HepG2 (cell line): ENCODE measurements around the gene SLC35B3. TPM values are rescaled to one million over a fixed set of nuclear protein-coding genes. Genes with fewer than 3 reads are reported as not detected.

Experiments
- HMG20A ChIP-seq: IDR thresholded peaks from 2 replicates; pipeline ENCODE4 v1.6.1; 2016; ENCODE audit warnings: borderline replicate concordance
- NFRKB ChIP-seq: fragments of 450-650 bp; IDR thresholded peaks from 2 replicates; pipeline ENCODE4 v1.6.1; 2017
- NKX3-1 ChIP-seq: sonication (generic); formaldehyde crosslinking; IDR thresholded peaks from 2 replicates; pipeline ENCODE4 v1.5.0; 2020; ENCODE audit warnings: missing genetic modification reagents
- NR0B2 ChIP-seq: sonication (generic); formaldehyde crosslinking; IDR thresholded peaks from 2 replicates; pipeline ENCODE4 v1.4.0; 2020; ENCODE audit warnings: mild to moderate bottlenecking, missing genetic modification reagents
- PHB2 ChIP-seq: fragments of 450-650 bp; IDR thresholded peaks from 2 replicates; pipeline ENCODE4 v1.6.1; 2018; ENCODE audit not compliant: partially characterized antibody
- RXRB ChIP-seq: IDR thresholded peaks from 2 replicates; pipeline ENCODE4 v1.6.1; 2016; ENCODE audit warnings: borderline replicate concordance, missing genetic modification reagents, missing compliant biosample characterization
- STAG1 ChIP-seq: sonication (generic); formaldehyde crosslinking; IDR thresholded peaks from 2 replicates; pipeline ENCODE4 v1.4.0; 2020; ENCODE audit warnings: missing genetic modification reagents
- ZBED4 ChIP-seq: sonication (generic); formaldehyde crosslinking; IDR thresholded peaks from 2 replicates; pipeline ENCODE4 v1.4.0; 2020; ENCODE audit warnings: missing genetic modification reagents, borderline replicate concordance
- ZFX ChIP-seq: sonication (generic); formaldehyde crosslinking; IDR thresholded peaks from 2 replicates; pipeline ENCODE4 v1.4.0; 2020; ENCODE audit warnings: mild to moderate bottlenecking, low read depth, missing genetic modification reagents, moderate library complexity
- ZNF12 ChIP-seq: sonication (generic); formaldehyde crosslinking; IDR thresholded peaks from 2 replicates; pipeline ENCODE4 v1.5.0; 2020; ENCODE audit warnings: missing genetic modification reagents
- ZNF136 ChIP-seq: sonication (generic); formaldehyde crosslinking; IDR thresholded peaks from 2 replicates; pipeline ENCODE4 v1.8.1; 2022; ENCODE audit warnings: low read depth, mild to moderate bottlenecking, moderate library complexity, missing genetic modification reagents
- ZNF878 ChIP-seq: sonication (generic); formaldehyde crosslinking; IDR thresholded peaks from 2 replicates; pipeline ENCODE4 v1.8.1; 2023; ENCODE audit warnings: mild to moderate bottlenecking, missing genetic modification reagents, moderate library complexity
- polyA plus RNA-seq, 8 experiments: library from polyadenylated mRNA; depleted of rRNA in 3 of 8; stranded (reverse) in 7 of 8; unstranded in 1 of 8; fragments of >200 nt; fragmentation: Illumina TruSeq in 4 of 8; extraction: Trizol in 4 of 8; gene quantifications; 2 replicates each; pipeline versions ENCODE4 v1.2.1 to v1.2.3, GENCODE V29; 2011 to 2016; ENCODE audit warnings: low read depth in 4 of 8, missing spikeins in 1 of 8, mixed read lengths in 1 of 8; ENCODE audit not compliant: insufficient read depth in 1 of 8
- total RNA-seq, 5 experiments: library from RNA; depleted of rRNA; stranded (reverse); fragments of >200 nt; fragmentation: Illumina TruSeq; extraction: Trizol; gene quantifications; 2 replicates each; pipeline ENCODE4 v1.2.3, GENCODE V29; 2016; ENCODE audit warnings: low read depth in 1 of 5
- TF ChIP-seq, protein P1 (sequence below): sonication (generic); formaldehyde crosslinking; IDR thresholded peaks from 2 replicates; pipeline ENCODE4 v1.9.0; 2021; ENCODE audit warnings: missing genetic modification reagents, borderline replicate concordance
- TF ChIP-seq, protein P2 (sequence below): sonication (generic); formaldehyde crosslinking; IDR thresholded peaks from 2 replicates; pipeline ENCODE4 v1.5.1; 2020; ENCODE audit warnings: mild to moderate bottlenecking, missing genetic modification reagents, moderate library complexity
- TF ChIP-seq, protein P3 (sequence below): sonication (generic); formaldehyde crosslinking; IDR thresholded peaks from 2 replicates; pipeline ENCODE4 v1.4.0; 2020; ENCODE audit warnings: missing genetic modification reagents

The SLC35B3 gene
- total and polyA plus RNA-seq, 2 of the 13 experiments (the other 11 are each of a cell fraction or from before 2014, with no cell fraction given) = 8.7 to 13.5 TPM

GRCh38 chr6:8435093-8435844, at the start of gene SLC35B3 (continued):
- TF ChIP-seq, protein P1, sequence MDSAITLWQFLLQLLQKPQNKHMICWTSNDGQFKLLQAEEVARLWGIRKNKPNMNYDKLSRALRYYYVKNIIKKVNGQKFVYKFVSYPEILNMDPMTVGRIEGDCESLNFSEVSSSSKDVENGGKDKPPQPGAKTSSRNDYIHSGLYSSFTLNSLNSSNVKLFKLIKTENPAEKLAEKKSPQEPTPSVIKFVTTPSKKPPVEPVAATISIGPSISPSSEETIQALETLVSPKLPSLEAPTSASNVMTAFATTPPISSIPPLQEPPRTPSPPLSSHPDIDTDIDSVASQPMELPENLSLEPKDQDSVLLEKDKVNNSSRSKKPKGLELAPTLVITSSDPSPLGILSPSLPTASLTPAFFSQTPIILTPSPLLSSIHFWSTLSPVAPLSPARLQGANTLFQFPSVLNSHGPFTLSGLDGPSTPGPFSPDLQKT = no peak
- TF ChIP-seq NR0B2 (CRISPR knock-in tag) (peak; percentile 87), RXRB (CRISPR knock-in tag) (no peak), ZNF136 (CRISPR knock-in tag) (peak; percentile 90; the same call in 1 of the 2 replicates), ZBED4 (CRISPR knock-in tag) (no peak; the same call in none of the 2 replicates), NKX3-1 (CRISPR knock-in tag) (no peak; the same call in 1 of the 2 replicates), ZNF12 (peak; percentile 30; the same call in 1 of the 2 replicates), ZNF878 (peak; percentile 97), NFRKB (no peak), ZFX (CRISPR knock-in tag) (peak; percentile 99), HMG20A (CRISPR knock-in tag) (no peak), PHB2 (no peak), STAG1 (no peak)
- TF ChIP-seq, protein P2, sequence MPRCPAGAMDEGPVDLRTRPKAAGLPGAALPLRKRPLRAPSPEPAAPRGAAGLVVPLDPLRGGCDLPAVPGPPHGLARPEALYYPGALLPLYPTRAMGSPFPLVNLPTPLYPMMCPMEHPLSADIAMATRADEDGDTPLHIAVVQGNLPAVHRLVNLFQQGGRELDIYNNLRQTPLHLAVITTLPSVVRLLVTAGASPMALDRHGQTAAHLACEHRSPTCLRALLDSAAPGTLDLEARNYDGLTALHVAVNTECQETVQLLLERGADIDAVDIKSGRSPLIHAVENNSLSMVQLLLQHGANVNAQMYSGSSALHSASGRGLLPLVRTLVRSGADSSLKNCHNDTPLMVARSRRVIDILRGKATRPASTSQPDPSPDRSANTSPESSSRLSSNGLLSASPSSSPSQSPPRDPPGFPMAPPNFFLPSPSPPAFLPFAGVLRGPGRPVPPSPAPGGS (CRISPR knock-in tag) = peak; percentile 83
- TF ChIP-seq, protein P3, sequence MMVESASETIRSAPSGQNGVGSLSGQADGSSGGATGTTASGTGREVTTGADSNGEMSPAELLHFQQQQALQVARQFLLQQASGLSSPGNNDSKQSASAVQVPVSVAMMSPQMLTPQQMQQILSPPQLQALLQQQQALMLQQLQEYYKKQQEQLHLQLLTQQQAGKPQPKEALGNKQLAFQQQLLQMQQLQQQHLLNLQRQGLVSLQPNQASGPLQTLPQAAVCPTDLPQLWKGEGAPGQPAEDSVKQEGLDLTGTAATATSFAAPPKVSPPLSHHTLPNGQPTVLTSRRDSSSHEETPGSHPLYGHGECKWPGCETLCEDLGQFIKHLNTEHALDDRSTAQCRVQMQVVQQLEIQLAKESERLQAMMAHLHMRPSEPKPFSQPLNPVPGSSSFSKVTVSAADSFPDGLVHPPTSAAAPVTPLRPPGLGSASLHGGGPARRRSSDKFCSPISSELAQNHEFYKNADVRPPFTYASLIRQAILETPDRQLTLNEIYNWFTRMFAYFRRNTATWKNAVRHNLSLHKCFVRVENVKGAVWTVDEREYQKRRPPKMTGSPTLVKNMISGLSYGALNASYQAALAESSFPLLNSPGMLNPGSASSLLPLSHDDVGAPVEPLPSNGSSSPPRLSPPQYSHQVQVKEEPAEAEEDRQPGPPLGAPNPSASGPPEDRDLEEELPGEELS (CRISPR knock-in tag) = peak; percentile 37; the same call in 1 of the 2 replicates
